Gastrocnemius medialis (tissue), 4 donors: ENCODE data around the gene SNX22.

Source experiments
- POLR2A ChIP-seq, 2 donors: fragments of 450-650 bp; IDR thresholded peaks; one replicate each; pipeline ENCODE4 v1.6.1; 2017; ENCODE audit warnings: antibody characterized with exemption in 2 of 2, mild to moderate bottlenecking in 2 of 2, moderate library complexity in 2 of 2
- TF ChIP-seq, protein P1 (sequence below), 5 experiments: fragments of 450-650 bp in 3 of 5; fragments of 200-600 bp in 2 of 5; sonication (generic) in 2 of 5; IDR thresholded peaks in 4 of 5; conservative IDR thresholded peaks in 1 of 5; 1 replicate in 4 of 5; 2 replicates in 1 of 5; pipeline ENCODE4 v1.5.1; 2016 to 2019; ENCODE audit warnings: antibody characterized with exemption in 5 of 5, mild to moderate bottlenecking in 3 of 5, moderate library complexity in 3 of 5

DNA sequence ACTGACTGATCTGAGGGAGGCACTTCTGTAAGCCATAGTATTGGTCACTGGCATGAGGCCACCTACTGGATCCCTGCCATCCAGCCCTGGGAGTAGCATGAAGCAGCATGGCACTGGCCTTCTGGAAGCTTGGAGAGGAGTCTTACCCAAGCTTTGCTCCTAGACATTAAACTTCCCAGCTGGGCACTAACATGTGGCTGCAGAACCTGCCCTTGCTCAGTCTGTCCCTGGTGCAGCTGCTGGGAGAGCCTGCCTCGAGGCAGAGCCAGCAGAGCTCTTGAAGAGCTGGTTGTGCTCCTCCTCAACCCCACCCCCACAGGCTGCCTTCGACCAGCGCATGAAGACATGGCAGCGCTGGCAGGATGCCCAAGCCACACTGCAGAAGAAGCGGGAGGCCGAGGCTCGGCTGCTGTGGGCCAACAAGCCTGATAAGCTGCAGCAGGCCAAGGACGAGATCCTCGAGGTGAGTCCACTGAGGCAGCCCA, 17.1 kb upstream of the SNX22 start:
- TF ChIP-seq, protein P1, sequence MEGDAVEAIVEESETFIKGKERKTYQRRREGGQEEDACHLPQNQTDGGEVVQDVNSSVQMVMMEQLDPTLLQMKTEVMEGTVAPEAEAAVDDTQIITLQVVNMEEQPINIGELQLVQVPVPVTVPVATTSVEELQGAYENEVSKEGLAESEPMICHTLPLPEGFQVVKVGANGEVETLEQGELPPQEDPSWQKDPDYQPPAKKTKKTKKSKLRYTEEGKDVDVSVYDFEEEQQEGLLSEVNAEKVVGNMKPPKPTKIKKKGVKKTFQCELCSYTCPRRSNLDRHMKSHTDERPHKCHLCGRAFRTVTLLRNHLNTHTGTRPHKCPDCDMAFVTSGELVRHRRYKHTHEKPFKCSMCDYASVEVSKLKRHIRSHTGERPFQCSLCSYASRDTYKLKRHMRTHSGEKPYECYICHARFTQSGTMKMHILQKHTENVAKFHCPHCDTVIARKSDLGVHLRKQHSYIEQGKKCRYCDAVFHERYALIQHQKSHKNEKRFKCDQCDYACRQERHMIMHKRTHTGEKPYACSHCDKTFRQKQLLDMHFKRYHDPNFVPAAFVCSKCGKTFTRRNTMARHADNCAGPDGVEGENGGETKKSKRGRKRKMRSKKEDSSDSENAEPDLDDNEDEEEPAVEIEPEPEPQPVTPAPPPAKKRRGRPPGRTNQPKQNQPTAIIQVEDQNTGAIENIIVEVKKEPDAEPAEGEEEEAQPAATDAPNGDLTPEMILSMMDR (IDR thresholded peaks at IDR 0.05 in 4 of 5, conservative IDR thresholded peaks at IDR 0.05 in 1 of 5): no peak
- TF ChIP-seq POLR2A (IDR thresholded peaks at IDR 0.05): no peak
